ENCODE data around the gene RNF112. TPM values are rescaled to one million over a fixed set of nuclear protein-coding genes. Genes with fewer than 3 reads are reported as not detected.

Gene RNF112
- total RNA-seq, 3 donors from 2014 or later (not counting 1 experiment from before 2014, with no cell fraction given) = 1.0 to 5.1 (median 5.0) TPM

GRCh38 chr17:19366637-19366972, 44.4 kb upstream of the RNF112 start:
- 91% methylated on average over 5 of the region's 5 CpGs for WGBS (ENCODE audit: insufficient coverage)
- Mint-ChIP-seq H3K4me3 (no peak overlapping the region), H3K27me3 (ENCODE audit: low read depth in 2 of 2) (no peaks in the 10 kb centered on the region), H3K27ac (peak overlapping the region; percentile 30 to 59), H3K4me1 (peaks cover 53 to 63% of the 10 kb centered on the region in 2 donors), H3K36me3 (no peaks in the 10 kb centered on the region), H3K9me3 (no peaks in the 10 kb centered on the region)
- no peak for DNase-seq
- Histone ChIP-seq H3K27ac (ENCODE audit: low read length) (no peak overlapping the region), H3K9me3 (ENCODE audit: control insufficient read depth, insufficient read depth, low read length) (no peaks in the 10 kb centered on the region), H3K36me3 (ENCODE audit: control insufficient read depth, insufficient read depth, low read length) (no peaks in the 10 kb centered on the region), H3K4me3 (ENCODE audit: low read length) (no peak overlapping the region), H3K27me3 (ENCODE audit: control insufficient read depth, insufficient read depth, low read length) (no peaks in the 10 kb centered on the region), H3K4me1 (ENCODE audit: control insufficient read depth, insufficient read depth, low read length) (peaks cover 54% of the 10 kb centered on the region)
- TF ChIP-seq CTCF (IDR thresholded peaks at IDR 0.05) = no peak
- intact Hi-C loops (cut with micrococcal nuclease) = loop anchor here (10.0 kb wide), 1 partner anchor 278 kb away; the partner anchor contains the start of gene ALDH3A2
- ATAC-seq = no peak

GRCh38 chr17:19368229-19368628, 42.8 kb upstream of the RNF112 start:
- Histone ChIP-seq H3K4me1 (ENCODE audit: control insufficient read depth, insufficient read depth, low read length) (peaks cover 58% of the 10 kb centered on the region), H3K27ac (ENCODE audit: low read length) (no peak overlapping the region), H3K36me3 (ENCODE audit: control insufficient read depth, insufficient read depth, low read length) (no peaks in the 10 kb centered on the region), H3K4me3 (ENCODE audit: low read length) (no peak overlapping the region), H3K9me3 (ENCODE audit: control insufficient read depth, insufficient read depth, low read length) (no peaks in the 10 kb centered on the region), H3K27me3 (ENCODE audit: control insufficient read depth, insufficient read depth, low read length) (no peaks in the 10 kb centered on the region)
- TF ChIP-seq CTCF (IDR thresholded peaks at IDR 0.05) = no peak
- Mint-ChIP-seq H3K4me1 (peaks cover 55 to 67% of the 10 kb centered on the region in 2 donors), H3K36me3 (no peaks in the 10 kb centered on the region), H3K27ac (peak overlapping the region; percentile 91 to 95), H3K9me3 (no peaks in the 10 kb centered on the region), H3K27me3 (ENCODE audit: low read depth in 2 of 2) (no peaks in the 10 kb centered on the region), H3K4me3 (peak overlapping the region; percentile 4)
- intact Hi-C loops (cut with micrococcal nuclease) = loop anchor here (10.0 kb wide), 1 partner anchor 277 kb away; the partner anchor contains the start of gene ALDH3A2
- no peak for ATAC-seq
- WGBS (ENCODE audit: insufficient coverage) = 95% methylated on average over 4 of the region's 4 CpGs
- no peak for DNase-seq

GRCh38 chr17:19369107-19369778, 41.8 kb upstream of the RNF112 start:
- H3K27me3 Mint-ChIP-seq (ENCODE audit: low read depth in 2 of 2) = no peaks in the 10 kb centered on the region
- no peak for TF ChIP-seq CTCF (IDR thresholded peaks at IDR 0.05)
- H3K36me3 Mint-ChIP-seq = no peaks in the 10 kb centered on the region
- H3K9me3 ChIP-seq (ENCODE audit: control insufficient read depth, insufficient read depth, low read length) = no peaks in the 10 kb centered on the region
- intact Hi-C loops (cut with micrococcal nuclease) = loop anchor here (10.0 kb wide), 1 partner anchor 276 kb away; the partner anchor contains the start of gene ALDH3A2
- peak overlapping the region; percentile 91 to 95 for H3K27ac Mint-ChIP-seq
- H3K36me3 ChIP-seq (ENCODE audit: control insufficient read depth, insufficient read depth, low read length) = no peaks in the 10 kb centered on the region
- ATAC-seq (no peak), DNase-seq (no peak)
- no peaks in the 10 kb centered on the region for H3K9me3 Mint-ChIP-seq
- no peaks in the 10 kb centered on the region for H3K27me3 ChIP-seq (ENCODE audit: control insufficient read depth, insufficient read depth, low read length)
- 82% methylated on average over 16 of the region's 16 CpGs for WGBS (ENCODE audit: insufficient coverage)
- H3K4me3 Mint-ChIP-seq = peak overlapping the region; percentile 91
- no peak overlapping the region for H3K4me3 ChIP-seq (ENCODE audit: low read length)
- H3K4me1 Mint-ChIP-seq = peaks cover 52 to 68% of the 10 kb centered on the region in 2 donors
- peak overlapping the region; percentile 80 for H3K27ac ChIP-seq (ENCODE audit: low read length)
- peaks cover 58% of the 10 kb centered on the region for H3K4me1 ChIP-seq (ENCODE audit: control insufficient read depth, insufficient read depth, low read length)

Data from natural killer cell (primary cell).